Measurements from ENCODE around the gene NKRF.
A peak's percentile ranks its signal among the peaks of the same experiment; 100 is the strongest.
"Not testable (repeated sequence)": the region's sequence is repeated elsewhere in the genome, so short reads cannot be mapped to it uniquely, and the experiment has no call there.

Gene NKRF

GRCh38 chrX:119606280-119607017 lies at the start of gene NKRF:
Gene NKRF, minus strand, starts transcription at chrX:119606424.
- DNase-seq = peak; percentile 85

GRCh38 chrX:119655125-119655524 lies 48.9 kb upstream of the NKRF start:
- peak; percentile 72 for DNase-seq

GRCh38 chrX:119654112-119654531 lies 47.9 kb upstream of the NKRF start:
- DNase-seq = peak; percentile 13

- DNase-seq = no peak
Measured at GRCh38 chrX:119648421-119648775, 42.2 kb upstream of the NKRF start.

- DNase-seq = peak; percentile 73
Measured at GRCh38 chrX:119647552-119648420, 41.6 kb upstream of the NKRF start.

- no peak for DNase-seq
Measured at GRCh38 chrX:119647089-119647488, 40.9 kb upstream of the NKRF start.

- no peak for DNase-seq
Measured at GRCh38 chrX:119646515-119646914, 40.3 kb upstream of the NKRF start.

GRCh38 chrX:119643696-119644095 lies 37.5 kb upstream of the NKRF start:
- DNase-seq = no peak

- DNase-seq = no peak
Measured at GRCh38 chrX:119640731-119641170, 34.5 kb upstream of the NKRF start.

- no peak for DNase-seq
Measured at GRCh38 chrX:119638725-119639471, 32.7 kb upstream of the NKRF start.

GRCh38 chrX:119637421-119637820 lies 31.2 kb upstream of the NKRF start:
- DNase-seq = not testable (repeated sequence)

- DNase-seq = no peak
Measured at GRCh38 chrX:119636419-119636818, 30.2 kb upstream of the NKRF start.

GRCh38 chrX:119635799-119636198 lies 29.6 kb upstream of the NKRF start:
- DNase-seq = no peak

GRCh38 chrX:119635179-119635578 lies 29.0 kb upstream of the NKRF start:
- no peak for DNase-seq

GRCh38 chrX:119625843-119626242 lies 19.6 kb upstream of the NKRF start:
- DNase-seq = no peak

- no peak for DNase-seq
Measured at GRCh38 chrX:119624951-119625668, 18.9 kb upstream of the NKRF start.

GRCh38 chrX:119624417-119624816 lies 18.2 kb upstream of the NKRF start:
- no peak for DNase-seq

GRCh38 chrX:119622356-119623232 lies 16.4 kb upstream of the NKRF start:
- no peak for DNase-seq

- DNase-seq = no peak
Measured at GRCh38 chrX:119618439-119618838, 12.2 kb upstream of the NKRF start.

- DNase-seq = no peak
Measured at GRCh38 chrX:119617517-119618164, 11.4 kb upstream of the NKRF start.

GRCh38 chrX:119614776-119615175 lies 8.6 kb upstream of the NKRF start:
- no peak for DNase-seq

Data from stimulated activated naive CD4-positive, alpha-beta T cell treated with Interleukin-2 at 50 U/mL for 16 hours (primary cell).